Panc1 (cell line): ENCODE measurements around the gene GGA2. TPM values are rescaled to one million over a fixed set of nuclear protein-coding genes. Genes with fewer than 3 reads are reported as not detected.

Source experiments
- ATAC-seq: fragments of 200-7000 bp; cut with Tn5 transposase; 2 replicates; pipeline ENCODE4 v1.9.1; 2020; ENCODE audit warnings: mild to moderate bottlenecking, moderate library complexity
- BruUV-seq: library from RNA; stranded (reverse); fragments of 400-500 nt; replicated peaks from 2 replicates; lab custom pipeline; 2021; lab: Mats Ljungman, UMichigan
- CTCF ChIA-PET: fragments of 300-600 bp; sonication (Branson Sonifier 250); formaldehyde crosslinking; loops from one replicate; lab custom pipeline; 2022; ENCODE audit warnings: antibody characterized with exemption; lab: Charles Lee
- POLR2A ChIA-PET: fragments of 300-600 bp; sonication (Branson Sonifier 250); formaldehyde crosslinking; loops from one replicate; lab custom pipeline; 2022; ENCODE audit warnings: antibody characterized with exemption; lab: Charles Lee
- DNase-seq: peaks from one replicate; pipeline ENCODE4 v3.0.0-alpha.2; 2010; ENCODE audit warnings: low read depth, low spot score
- H3K27ac ChIP-seq: 2 replicates; pipeline ENCODE4 v1.5.1; 2011; ENCODE audit warnings: mild to moderate bottlenecking, low read length, inconsistent platforms
- H3K27me3 ChIP-seq: fragments of 200-500 bp; sonication (Bioruptor generic); 2 replicates; pipeline ENCODE4 v1.6.0; 2014; ENCODE audit warnings: low read length, inconsistent platforms; ENCODE audit not compliant: control insufficient read depth, insufficient read depth
- H3K36me3 ChIP-seq: fragments of 200-500 bp; sonication (Bioruptor generic); 2 replicates; pipeline ENCODE4 v1.5.1; 2014; ENCODE audit warnings: inconsistent platforms, mild to moderate bottlenecking, low read length, moderate library complexity; ENCODE audit not compliant: control insufficient read depth, insufficient read depth
- H3K4me1 ChIP-seq: 2 replicates; pipeline ENCODE4 v1.5.1; 2011; ENCODE audit warnings: inconsistent platforms, mild to moderate bottlenecking, low read length, moderate library complexity; ENCODE audit not compliant: control insufficient read depth, insufficient read depth
- H3K4me3 ChIP-seq, 2 experiments: 2 replicates each; pipeline ENCODE4 v1.5.1; 2011 to 2012; ENCODE audit warnings: low read depth in 2 of 2, low read length in 2 of 2, mild to moderate bottlenecking in 2 of 2, inconsistent platforms in 1 of 2, moderate library complexity in 1 of 2
- H3K9me3 ChIP-seq: fragments of 200-500 bp; sonication (Bioruptor generic); 2 replicates; pipeline ENCODE4 v1.5.1; 2014; ENCODE audit warnings: low read depth, mild to moderate bottlenecking, inconsistent platforms, low read length, moderate library complexity; ENCODE audit not compliant: control insufficient read depth, insufficient read depth
- CTCF ChIP-seq: fragments of 450-650 bp; IDR thresholded peaks from 2 replicates; pipeline ENCODE4 v1.5.1; 2017; ENCODE audit warnings: mild to moderate bottlenecking
- POLR2AphosphoS5 ChIP-seq: IDR thresholded peaks from 2 replicates; pipeline ENCODE4 v1.6.1; 2012; ENCODE audit warnings: mild to moderate bottlenecking, low read depth, low read length, moderate library complexity
- REST ChIP-seq, 2 experiments: IDR thresholded peaks; 2 replicates each; pipeline ENCODE4 v1.6.1; 2011 to 2012; ENCODE audit warnings: low read depth in 2 of 2, control low read depth in 1 of 2, low read length in 1 of 2, mild to moderate bottlenecking in 1 of 2, moderate library complexity in 1 of 2; ENCODE audit not compliant: insufficient read depth in 1 of 2
- SIN3A ChIP-seq: IDR thresholded peaks from 2 replicates; pipeline ENCODE4 v1.6.1; 2012; ENCODE audit warnings: low read depth, mild to moderate bottlenecking, low read length, moderate library complexity, borderline replicate concordance; ENCODE audit not compliant: insufficient read depth
- TCF7L2 ChIP-seq: IDR thresholded peaks from 2 replicates; pipeline ENCODE4 v1.6.1; 2011; ENCODE audit warnings: mild to moderate bottlenecking, low read depth, low read length, inconsistent platforms
- in situ Hi-C: cut with HindIII; loops from 2 replicates; pipeline ENCODE4 v1.10.0; 2016; ENCODE audit warnings: low sequenced_read_pairs, low pct_unique_long_range_greater_than_20kb
- intact Hi-C: fragments of 100-400 bp; cut with micrococcal nuclease; formaldehyde crosslinking; loops from one replicate; pipeline ENCODE4 v1.10.0; 2022; ENCODE audit not compliant: unreplicated experiment
- total RNA-seq: library from RNA; stranded (reverse); gene quantifications from one replicate; pipeline ENCODE4 v1.2.1, GENCODE V29; 2021; ENCODE audit not compliant: unreplicated experiment

The GGA2 gene
- total RNA-seq, 1 experiment from 2014 or later, result 100 TPM

GRCh38 chr16:23516366-23517137, 6.3 kb upstream of the GGA2 start:
- H3K27me3 ChIP-seq, result no peaks in the 10 kb centered on the region
- in situ Hi-C loops (no loop called here), intact Hi-C loops (no loop called here)
- ChIA-PET CTCF (no interaction called here), POLR2A (no interaction called here)
- H3K4me3 ChIP-seq, result no peak overlapping the region
- peaks cover under 1% of the 10 kb centered on the region; the same call in 1 of the 2 replicates for H3K36me3 ChIP-seq
- ATAC-seq (no peak), DNase-seq (no peak)
- no peaks in the 10 kb centered on the region for H3K4me1 ChIP-seq
- H3K9me3 ChIP-seq, result no peaks in the 10 kb centered on the region
- no peak for TF ChIP-seq POLR2AphosphoS5
- BruUV-seq, result no TSS peak
- H3K27ac ChIP-seq, result no peak overlapping the region

- ChIA-PET CTCF (no interaction called here), POLR2A (no interaction called here)
- Histone ChIP-seq H3K9me3 (no peaks in the 10 kb centered on the region), H3K36me3 (no peaks in the 10 kb centered on the region), H3K27ac (no peak overlapping the region), H3K4me3 (no peak overlapping the region), H3K4me1 (no peaks in the 10 kb centered on the region), H3K27me3 (no peaks in the 10 kb centered on the region)
- no TSS peak for BruUV-seq
- ATAC-seq (no peak), DNase-seq (no peak)
- in situ Hi-C loops, result no loop called here
- intact Hi-C loops, result no loop called here
- TF ChIP-seq CTCF, result no peak
- no peak for TF ChIP-seq POLR2AphosphoS5
- TF ChIP-seq REST (IDR thresholded peaks at IDR 0.05; ENCODE audit: insufficient read depth in 1 of 2, low read depth in 2 of 2, low read length in 1 of 2), result no peak
- TF ChIP-seq SIN3A, result no peak
- no peak for TF ChIP-seq TCF7L2
These were observed 5.6 kb upstream of the GGA2 start for GRCh38 chr16:23515881-23516280.
